Thyroid gland (tissue), 4 donors: ENCODE measurements around the gene FURIN. TPM values are rescaled to one million over a fixed set of nuclear protein-coding genes. Genes with fewer than 3 reads are reported as not detected.

Experiments used
- DNase-seq, 2 donors: peaks; one replicate each; pipeline ENCODE4 v3.0.0-alpha.2; 2019
- H3K27ac ChIP-seq, 3 donors: fragments of 200-600 bp; sonication (generic); 1 replicate in 2 of 3; 2 replicates in 1 of 3; pipeline ENCODE4 v1.5.1; 2016 to 2019; ENCODE audit warnings: mild to moderate bottlenecking in 1 of 3, moderate library complexity in 1 of 3
- H3K27me3 ChIP-seq: fragments of 200-600 bp; sonication (generic); one replicate; pipeline ENCODE4 v1.5.1; 2019
- H3K36me3 ChIP-seq, 2 donors: fragments of 200-600 bp; sonication (generic); one replicate each; pipeline ENCODE4 v1.5.1; 2016 to 2019
- H3K4me1 ChIP-seq, 2 donors: fragments of 200-600 bp; sonication (generic); one replicate each; pipeline ENCODE4 v1.5.1; 2017 to 2019
- H3K4me3 ChIP-seq, 3 donors: fragments of 200-600 bp; sonication (generic); replicated peaks in 1 of 3; 1 replicate in 2 of 3; 2 replicates in 1 of 3; pipeline ENCODE4 v1.5.1; 2016; ENCODE audit warnings: mild to moderate bottlenecking in 1 of 3
- H3K9me3 ChIP-seq: fragments of 200-600 bp; sonication (generic); one replicate; pipeline ENCODE4 v1.5.1; 2017
- POLR2A ChIP-seq, 2 donors: fragments of 450-650 bp; IDR thresholded peaks; one replicate each; pipeline ENCODE4 v1.6.1; 2017; ENCODE audit warnings: antibody characterized with exemption in 2 of 2, mild to moderate bottlenecking in 2 of 2, moderate library complexity in 1 of 2
- WGBS, 2 donors: methylation state at CpG; one replicate each; pipeline ENCODE4 v1.1.5; 2017; 5-methylcytosine and 5-hydroxymethylcytosine counted together
- intact Hi-C: fragments of 100-400 bp; cut with DNase I; formaldehyde crosslinking; loops from one replicate; pipeline ENCODE4 v1.15.1; 2023
- total RNA-seq, 4 donors: library from RNA; depleted of rRNA; stranded (reverse); fragments of >200 nt; gene quantifications; one replicate each; pipeline ENCODE4 v1.2.3, GENCODE V29; 2016
- TF ChIP-seq, protein P1 (sequence below), 6 experiments: fragments of 200-600 bp in 3 of 6; fragments of 450-650 bp in 3 of 6; sonication (generic) in 3 of 6; IDR thresholded peaks; one replicate each; pipeline ENCODE4 v1.5.1; 2016 to 2019; ENCODE audit warnings: antibody characterized with exemption in 6 of 6, mild to moderate bottlenecking in 2 of 6, inconsistent platforms in 1 of 6, moderate library complexity in 1 of 6

The FURIN gene
- total RNA-seq, 4 donors from 2014 or later, result 88.6 to 128 (median 102) TPM

DNA sequence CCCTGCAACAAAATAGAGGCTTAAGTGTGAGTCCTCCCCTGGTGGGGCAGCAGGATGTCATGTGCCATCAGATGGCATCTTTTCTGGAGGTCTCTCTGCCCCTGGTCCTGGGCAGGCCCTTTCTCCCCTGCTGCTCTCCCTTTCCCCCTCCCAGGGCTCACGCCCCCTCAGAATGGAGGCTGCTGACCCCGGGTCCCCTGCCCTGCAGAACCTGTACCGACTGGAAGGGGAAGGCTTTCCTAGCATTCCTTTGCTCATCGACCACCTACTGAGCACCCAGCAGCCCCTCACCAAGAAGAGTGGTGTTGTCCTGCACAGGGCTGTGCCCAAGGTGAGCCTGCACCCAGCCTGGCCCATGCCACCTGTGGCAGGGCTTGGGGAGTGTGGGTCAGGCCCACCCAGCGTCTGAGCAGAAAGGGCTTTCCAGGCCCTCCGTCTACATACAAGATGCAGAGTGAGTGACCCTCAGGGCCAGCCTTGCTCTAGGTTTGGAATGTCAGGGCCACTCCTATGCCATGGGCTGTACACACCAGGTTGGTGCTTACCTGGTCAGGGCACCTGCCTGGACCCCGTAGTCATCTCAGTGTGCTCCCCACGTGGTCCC is 23.1 kb downstream of the FURIN start:
- no peaks in the 10 kb centered on the region for H3K9me3 ChIP-seq
- no peaks in the 10 kb centered on the region for H3K27me3 ChIP-seq
- H3K27ac ChIP-seq, result no peak overlapping the region
- WGBS, 2 donors, result 90 to 100% methylated on average over 4 to 5 of the region's 8 CpGs
- H3K4me1 ChIP-seq, result peaks cover 0 to 3% of the 10 kb centered on the region in 2 donors
- H3K4me3 ChIP-seq, result no peak overlapping the region
- peaks cover 59 to 66% of the 10 kb centered on the region in 2 donors for H3K36me3 ChIP-seq
- TF ChIP-seq, protein P1, sequence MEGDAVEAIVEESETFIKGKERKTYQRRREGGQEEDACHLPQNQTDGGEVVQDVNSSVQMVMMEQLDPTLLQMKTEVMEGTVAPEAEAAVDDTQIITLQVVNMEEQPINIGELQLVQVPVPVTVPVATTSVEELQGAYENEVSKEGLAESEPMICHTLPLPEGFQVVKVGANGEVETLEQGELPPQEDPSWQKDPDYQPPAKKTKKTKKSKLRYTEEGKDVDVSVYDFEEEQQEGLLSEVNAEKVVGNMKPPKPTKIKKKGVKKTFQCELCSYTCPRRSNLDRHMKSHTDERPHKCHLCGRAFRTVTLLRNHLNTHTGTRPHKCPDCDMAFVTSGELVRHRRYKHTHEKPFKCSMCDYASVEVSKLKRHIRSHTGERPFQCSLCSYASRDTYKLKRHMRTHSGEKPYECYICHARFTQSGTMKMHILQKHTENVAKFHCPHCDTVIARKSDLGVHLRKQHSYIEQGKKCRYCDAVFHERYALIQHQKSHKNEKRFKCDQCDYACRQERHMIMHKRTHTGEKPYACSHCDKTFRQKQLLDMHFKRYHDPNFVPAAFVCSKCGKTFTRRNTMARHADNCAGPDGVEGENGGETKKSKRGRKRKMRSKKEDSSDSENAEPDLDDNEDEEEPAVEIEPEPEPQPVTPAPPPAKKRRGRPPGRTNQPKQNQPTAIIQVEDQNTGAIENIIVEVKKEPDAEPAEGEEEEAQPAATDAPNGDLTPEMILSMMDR (IDR thresholded peaks at IDR 0.05), result no peak
- TF ChIP-seq POLR2A (IDR thresholded peaks at IDR 0.05), result no peak
- intact Hi-C loops, result no loop called here
- DNase-seq, result no peak

DNA sequence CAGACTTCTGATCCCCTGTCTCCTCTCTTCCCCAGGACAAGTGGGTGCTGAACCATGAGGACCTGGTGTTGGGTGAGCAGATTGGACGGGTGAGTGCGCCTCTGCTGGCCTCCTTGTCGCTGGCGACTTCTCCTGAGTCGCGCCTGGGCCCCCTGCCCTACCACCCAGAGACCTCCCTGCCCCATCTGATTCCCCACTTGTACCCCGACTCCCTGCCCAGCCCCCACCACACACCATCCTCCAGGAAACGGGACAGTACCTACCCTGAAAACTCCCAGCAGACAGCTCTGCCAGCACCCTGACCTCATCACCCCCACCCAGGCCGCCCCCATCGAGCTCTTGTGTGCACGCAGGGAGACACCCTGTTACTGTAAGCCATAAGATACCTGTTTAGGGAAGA is 23.6 kb downstream of the FURIN start:
- TF ChIP-seq, protein P1 (IDR thresholded peaks at IDR 0.05), result no peak
- TF ChIP-seq POLR2A (IDR thresholded peaks at IDR 0.05), result no peak
- H3K27me3 ChIP-seq, result no peaks in the 10 kb centered on the region
- 92 to 93% methylated on average over 11 of the region's 11 CpGs for WGBS, 2 donors

GRCh38 chr15:90892498-90893174 is 24.2 kb downstream of the FURIN start:
- DNase-seq, result no peak
- H3K4me3 ChIP-seq, result no peak overlapping the region
- no peaks in the 10 kb centered on the region for H3K4me1 ChIP-seq
- WGBS, 2 donors, result 92 to 94% methylated on average over 27 to 29 of the region's 29 CpGs
- H3K27me3 ChIP-seq, result no peaks in the 10 kb centered on the region
- TF ChIP-seq, protein P1 (IDR thresholded peaks at IDR 0.05), result no peak
- no peak for TF ChIP-seq POLR2A (IDR thresholded peaks at IDR 0.05)
- H3K27ac ChIP-seq, result no peak overlapping the region
- no peaks in the 10 kb centered on the region for H3K9me3 ChIP-seq
- intact Hi-C loops, result no loop called here
- peaks cover 59 to 66% of the 10 kb centered on the region in 2 donors for H3K36me3 ChIP-seq

More for the DNA sequence above, 23.6 kb downstream of the FURIN start:
- DNase-seq, result no peak
- no peak overlapping the region for H3K27ac ChIP-seq
- H3K9me3 ChIP-seq, result no peaks in the 10 kb centered on the region
- H3K4me3 ChIP-seq, result no peak overlapping the region
- intact Hi-C loops, result no loop called here
- H3K4me1 ChIP-seq, result no peaks in the 10 kb centered on the region
- peaks cover 59 to 66% of the 10 kb centered on the region in 2 donors for H3K36me3 ChIP-seq

GRCh38 chr15:90893175-90894090 is 25.0 kb downstream of the FURIN start:
- H3K9me3 ChIP-seq, result no peaks in the 10 kb centered on the region
- no peaks in the 10 kb centered on the region for H3K4me1 ChIP-seq
- no peak for DNase-seq
- H3K27me3 ChIP-seq, result no peaks in the 10 kb centered on the region
- H3K36me3 ChIP-seq, result peaks cover 59 to 66% of the 10 kb centered on the region in 2 donors
- no peak overlapping the region for H3K4me3 ChIP-seq
- intact Hi-C loops, result no loop called here
- WGBS, 2 donors, result 95 to 98% methylated on average over 20 of the region's 33 CpGs
- no peak overlapping the region for H3K27ac ChIP-seq
- TF ChIP-seq, protein P1 (IDR thresholded peaks at IDR 0.05), result no peak
- no peak for TF ChIP-seq POLR2A (IDR thresholded peaks at IDR 0.05)
